K562 (cell line): ENCODE results near the gene PRDM15.

Source experiments
- ARHGAP35 ChIP-seq: fragments of 450-650 bp; IDR thresholded peaks from 2 replicates; pipeline ENCODE4 v1.6.1; 2018; ENCODE audit not compliant: partially characterized antibody
- CCAR2 ChIP-seq: fragments of 200-400 bp; formaldehyde crosslinking; IDR thresholded peaks from 2 replicates; pipeline ENCODE4 v1.6.1; 2017; ENCODE audit warnings: mild to moderate bottlenecking, low read depth, low read length
- CREB1 ChIP-seq, 2 experiments: sonication (generic) in 1 of 2; formaldehyde crosslinking in 1 of 2; IDR thresholded peaks; 2 replicates each; pipeline versions ENCODE4 v1.6.1 to v1.8.0; 2012 to 2022; ENCODE audit warnings: inconsistent platforms in 1 of 2, mild to moderate bottlenecking in 1 of 2, missing genetic modification reagents in 1 of 2, moderate library complexity in 1 of 2
- CTCF ChIP-seq, 3 experiments: IDR thresholded peaks in 2 of 3; conservative IDR thresholded peaks in 1 of 3; 2 replicates each; pipeline ENCODE4 v1.5.1; 2011 to 2012; ENCODE audit warnings: low read length in 3 of 3, mild to moderate bottlenecking in 3 of 3, control low read depth in 2 of 3, improper control_type of control experiment in 1 of 3, inconsistent platforms in 1 of 3, low read depth in 1 of 3, mixed read lengths in 1 of 3, moderate library complexity in 1 of 3; ENCODE audit not compliant: insufficient read depth in 2 of 3
- ETS2 ChIP-seq: IDR thresholded peaks from 2 replicates; pipeline ENCODE4 v1.6.1; 2016; ENCODE audit warnings: borderline replicate concordance, missing genetic modification characterization, mild to moderate bottlenecking, moderate library complexity, missing compliant biosample characterization; ENCODE audit not compliant: poor library complexity, severe bottlenecking
- EZH2 ChIP-seq: IDR thresholded peaks from 2 replicates; pipeline ENCODE4 v1.6.1; 2012; ENCODE audit warnings: low read depth, mild to moderate bottlenecking, inconsistent platforms, low read length, borderline replicate concordance
- FOSL1 ChIP-seq: fragments of 200-800 bp; sonication (Bioruptor generic); conservative IDR thresholded peaks from 2 replicates; pipeline ENCODE4 v1.6.1; 2016; ENCODE audit warnings: missing genetic modification characterization, missing compliant biosample characterization
- KAT7 ChIP-seq: sonication (generic); formaldehyde crosslinking; IDR thresholded peaks from 2 replicates; pipeline ENCODE4 v1.8.0; 2022; ENCODE audit warnings: missing genetic modification reagents, mild to moderate bottlenecking, borderline replicate concordance
- KLF10 ChIP-seq: fragments of 250-450 bp; sonication (Bioruptor Pico); IDR thresholded peaks from 2 replicates; pipeline ENCODE4 v1.6.1; 2021; ENCODE audit warnings: matching md5 sums
- POLR2AphosphoS2 ChIP-seq: IDR thresholded peaks from 2 replicates; pipeline ENCODE4 v1.6.1; 2012; ENCODE audit warnings: low read length, improper control_type of control experiment
- REST ChIP-seq, 2 experiments: fragments of 450-650 bp; formaldehyde crosslinking in 1 of 2; IDR thresholded peaks; 2 replicates each; pipeline versions ENCODE4 v1.4.0 to v1.6.1; 2014 to 2020; ENCODE audit warnings: mild to moderate bottlenecking in 2 of 2, borderline replicate concordance in 1 of 2, low read depth in 1 of 2
- TAF1 ChIP-seq: IDR thresholded peaks from 2 replicates; pipeline ENCODE4 v1.6.1; 2011; ENCODE audit warnings: mild to moderate bottlenecking, low read length, moderate library complexity; ENCODE audit not compliant: insufficient read depth, control insufficient read depth, severe bottlenecking; ENCODE audit errors: extremely low read depth
- TRIM24 ChIP-seq, 2 experiments: fragments of 450-650 bp; IDR thresholded peaks; 2 replicates each; pipeline ENCODE4 v1.6.1; 2016

- TF ChIP-seq CREB1 (IDR thresholded peaks at IDR 0.05) (no peak), CREB1 (CRISPR knock-in tag; IDR thresholded peaks at IDR 0.05) (no peak), TAF1 (no peak), EZH2 (no peak), TRIM24 (IDR thresholded peaks at IDR 0.05) (no peak), ETS2 (tag) (no peak), KAT7 (no peak), FOSL1 (tag) (no peak), KLF10 (no peak), ARHGAP35 (no peak), CTCF (IDR thresholded peaks at IDR 0.05 in 2 of 3, conservative IDR thresholded peaks at IDR 0.05 in 1 of 3; ENCODE audit: insufficient read depth in 2 of 3, low read depth in 1 of 3, low read length in 3 of 3) (no peak), CCAR2 (no peak), POLR2AphosphoS2 (no peak), REST (IDR thresholded peaks at IDR 0.05; ENCODE audit: borderline replicate concordance) (no peak), REST (CRISPR knock-in tag; IDR thresholded peaks at IDR 0.05; ENCODE audit: low read depth) (no peak)
These were observed 53.3 kb downstream of the PRDM15 start for GRCh38 chr21:41825881-41826280.
